NT2/D1 (cell line): Measurements from ENCODE around the gene ASL.
"Not testable (repeated sequence)": the region's sequence is repeated elsewhere in the genome, so short reads cannot be mapped to it uniquely, and the experiment has no call there.

Experiments used
- SUZ12 ChIP-seq: IDR thresholded peaks from 2 replicates; pipeline ENCODE4 v1.6.1; 2011; ENCODE audit not compliant: insufficient read length, insufficient read depth; ENCODE audit errors: extremely low read depth
- ZNF274 ChIP-seq: IDR thresholded peaks from 2 replicates; pipeline ENCODE4 v1.6.1; 2011; ENCODE audit warnings: mild to moderate bottlenecking, low read depth, low read length

GRCh38 chr7:66044498-66044854 is 31.1 kb upstream of the ASL start:
- TF ChIP-seq ZNF274, SUZ12: not testable (repeated sequence)
